ENCODE results near the gene PRSS53. TPM values are rescaled to one million over a fixed set of nuclear protein-coding genes. Genes with fewer than 3 reads are reported as not detected.
"Not testable (repeated sequence)": the region's sequence is repeated elsewhere in the genome, so short reads cannot be mapped to it uniquely, and the experiment has no call there.

The PRSS53 gene
- total RNA-seq, 1 donor from 2014 or later: 4.9 TPM

GRCh38 chr16:31108794-31109558 is 20.2 kb upstream of the PRSS53 start:
- no peak for TF ChIP-seq CTCF (IDR thresholded peaks at IDR 0.05; ENCODE audit: unreplicated experiment)
- Mint-ChIP-seq H3K27me3 (ENCODE audit: low read depth) (no peaks in the 10 kb centered on the region), H3K4me3 (peak overlapping the region; percentile 71), H3K4me1 (peaks cover 6% of the 10 kb centered on the region), H3K36me3 (peaks cover 19% of the 10 kb centered on the region), H3K9me3 (no peaks in the 10 kb centered on the region), H3K27ac (no peak overlapping the region)
- DNase-seq (ENCODE audit: low spot score in 2 of 2, unreplicated experiment in 2 of 2): no peak

DNA sequence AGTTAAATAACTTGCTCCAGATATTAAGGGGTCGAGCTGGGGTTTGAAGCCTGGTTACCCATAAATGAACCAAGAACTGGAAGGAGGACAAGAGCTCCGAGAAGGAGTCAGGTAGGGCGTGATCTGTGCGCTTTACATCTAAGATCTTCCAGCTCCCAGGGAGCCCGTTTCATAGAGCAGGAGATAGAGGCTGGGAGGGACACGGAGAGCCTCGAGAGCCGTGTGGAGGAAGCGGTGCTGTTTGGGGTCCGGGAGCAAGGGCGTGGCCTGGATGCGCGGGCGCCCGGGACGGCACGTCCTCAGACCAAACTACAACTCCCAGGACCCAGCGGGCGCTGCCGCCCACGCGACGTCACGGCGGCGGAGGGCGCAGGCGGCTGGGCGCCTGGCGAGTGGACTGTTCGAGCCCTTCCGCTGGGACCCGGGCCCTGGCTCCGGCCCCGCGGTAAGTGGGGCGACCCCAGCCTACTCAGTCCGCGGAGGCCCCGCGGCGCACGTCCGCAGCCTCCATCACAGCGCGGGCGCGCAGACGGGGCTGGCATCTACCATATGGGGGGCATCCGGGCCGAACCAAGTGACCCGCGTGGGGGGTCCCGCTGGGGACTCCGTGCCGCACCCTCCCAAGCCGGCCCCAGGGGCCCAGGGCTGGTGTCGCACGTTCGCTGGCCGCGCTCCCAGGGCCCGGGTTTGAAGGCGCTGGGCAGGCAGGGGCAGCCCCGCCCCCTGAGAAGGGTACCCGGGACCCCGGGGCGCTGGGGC is 19.5 kb upstream of the PRSS53 start, which contains the start of gene BCKDK:
Gene BCKDK, plus strand, starts transcription at position 352 of the 759 bp plus-strand sequence. CDS start 838 bp downstream, outside the sequence.
- H3K27me3 Mint-ChIP-seq (ENCODE audit: low read depth): no peaks in the 10 kb centered on the region
- H3K36me3 Mint-ChIP-seq: peaks cover 19% of the 10 kb centered on the region
- DNase-seq (ENCODE audit: low spot score in 2 of 2, unreplicated experiment in 2 of 2): peak in 1 of 2 experiments; percentile 59
- peak within 1 kb of the TSS; percentile 67 for H3K27ac Mint-ChIP-seq
- no peak for TF ChIP-seq CTCF (IDR thresholded peaks at IDR 0.05; ENCODE audit: unreplicated experiment)
- H3K4me1 Mint-ChIP-seq: peaks cover 6% of the 10 kb centered on the region
- H3K4me3 Mint-ChIP-seq: peak within 1 kb of the TSS; percentile 80
- H3K9me3 Mint-ChIP-seq: no peaks in the 10 kb centered on the region

GRCh38 chr16:31107465-31107867 is 18.7 kb upstream of the PRSS53 start:
- Mint-ChIP-seq H3K4me1 (peaks cover 6% of the 10 kb centered on the region), H3K4me3 (peak overlapping the region; percentile 80), H3K9me3 (no peaks in the 10 kb centered on the region), H3K27ac (peak overlapping the region; percentile 67), H3K27me3 (ENCODE audit: low read depth) (no peaks in the 10 kb centered on the region), H3K36me3 (peaks cover 17% of the 10 kb centered on the region)
- DNase-seq (ENCODE audit: low spot score in 2 of 2, unreplicated experiment in 2 of 2): no peak
- TF ChIP-seq CTCF (IDR thresholded peaks at IDR 0.05; ENCODE audit: unreplicated experiment): no peak

DNA sequence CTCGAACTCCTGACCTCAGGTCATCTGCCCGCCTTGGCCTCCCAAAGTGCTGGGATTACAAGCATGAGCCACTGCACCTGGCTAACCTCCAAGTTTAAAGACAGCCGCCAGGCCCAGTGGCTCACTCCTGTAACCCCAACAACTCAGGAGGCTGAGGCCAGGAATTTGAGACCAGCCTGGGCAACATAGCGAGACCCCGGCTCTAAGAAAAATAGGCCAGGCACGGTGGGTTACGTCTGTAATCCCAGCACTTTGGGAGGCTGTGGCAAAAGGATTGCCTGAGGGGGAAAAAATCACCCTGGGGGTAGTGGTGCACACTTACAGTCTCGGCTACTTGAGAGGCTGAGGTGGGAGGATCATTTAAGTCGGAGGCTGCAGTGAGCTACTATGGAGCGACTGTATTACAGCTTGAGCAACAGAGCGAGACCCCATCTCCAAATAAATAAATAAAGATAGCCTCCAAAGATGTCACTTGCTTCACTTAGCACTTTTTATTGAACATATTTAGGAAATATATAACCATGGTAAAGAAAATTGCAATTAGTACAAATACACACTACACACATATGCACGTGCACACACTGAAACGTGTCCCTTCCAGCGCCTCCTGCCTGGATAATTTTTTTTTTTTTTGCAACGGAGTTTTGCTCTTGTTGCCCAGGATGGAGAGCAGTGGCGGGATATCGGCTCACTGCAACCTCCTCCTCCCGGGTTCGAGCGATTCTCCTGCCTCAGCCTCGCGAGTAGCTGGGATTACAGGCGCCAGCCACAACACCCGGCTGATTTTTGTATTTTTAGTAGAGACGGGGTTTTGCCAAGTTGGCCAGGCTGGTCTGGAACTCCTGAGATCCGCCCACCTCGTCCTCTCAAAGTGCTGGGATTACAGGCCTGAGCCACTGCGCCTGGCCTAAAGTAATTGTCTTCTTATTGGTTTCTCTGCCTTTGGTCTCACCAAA is 18.0 kb upstream of the PRSS53 start:
- no peak for TF ChIP-seq CTCF (IDR thresholded peaks at IDR 0.05; ENCODE audit: unreplicated experiment)
- H3K4me1 Mint-ChIP-seq: peaks cover 6% of the 10 kb centered on the region
- no peaks in the 10 kb centered on the region for H3K9me3 Mint-ChIP-seq
- peak overlapping the region; percentile 80 for H3K4me3 Mint-ChIP-seq
- peaks cover 13% of the 10 kb centered on the region for H3K36me3 Mint-ChIP-seq
- H3K27me3 Mint-ChIP-seq (ENCODE audit: low read depth): no peaks in the 10 kb centered on the region
- no peak for DNase-seq (ENCODE audit: low spot score in 2 of 2, unreplicated experiment in 2 of 2)
- H3K27ac Mint-ChIP-seq: no peak overlapping the region

- no peak overlapping the region for H3K4me3 Mint-ChIP-seq
- H3K27me3 Mint-ChIP-seq (ENCODE audit: low read depth): no peaks in the 10 kb centered on the region
- no peak overlapping the region for H3K27ac Mint-ChIP-seq
- peak; percentile 82 for TF ChIP-seq CTCF (IDR thresholded peaks at IDR 0.05; ENCODE audit: unreplicated experiment)
- peaks cover 9% of the 10 kb centered on the region for H3K36me3 Mint-ChIP-seq
- peaks cover 6% of the 10 kb centered on the region for H3K4me1 Mint-ChIP-seq
- H3K9me3 Mint-ChIP-seq: no peaks in the 10 kb centered on the region
- DNase-seq (ENCODE audit: low spot score in 2 of 2, unreplicated experiment in 2 of 2): peak in 1 of 2 experiments; percentile 77
These were observed 17.0 kb upstream of the PRSS53 start for GRCh38 chr16:31105677-31106213.

DNA sequence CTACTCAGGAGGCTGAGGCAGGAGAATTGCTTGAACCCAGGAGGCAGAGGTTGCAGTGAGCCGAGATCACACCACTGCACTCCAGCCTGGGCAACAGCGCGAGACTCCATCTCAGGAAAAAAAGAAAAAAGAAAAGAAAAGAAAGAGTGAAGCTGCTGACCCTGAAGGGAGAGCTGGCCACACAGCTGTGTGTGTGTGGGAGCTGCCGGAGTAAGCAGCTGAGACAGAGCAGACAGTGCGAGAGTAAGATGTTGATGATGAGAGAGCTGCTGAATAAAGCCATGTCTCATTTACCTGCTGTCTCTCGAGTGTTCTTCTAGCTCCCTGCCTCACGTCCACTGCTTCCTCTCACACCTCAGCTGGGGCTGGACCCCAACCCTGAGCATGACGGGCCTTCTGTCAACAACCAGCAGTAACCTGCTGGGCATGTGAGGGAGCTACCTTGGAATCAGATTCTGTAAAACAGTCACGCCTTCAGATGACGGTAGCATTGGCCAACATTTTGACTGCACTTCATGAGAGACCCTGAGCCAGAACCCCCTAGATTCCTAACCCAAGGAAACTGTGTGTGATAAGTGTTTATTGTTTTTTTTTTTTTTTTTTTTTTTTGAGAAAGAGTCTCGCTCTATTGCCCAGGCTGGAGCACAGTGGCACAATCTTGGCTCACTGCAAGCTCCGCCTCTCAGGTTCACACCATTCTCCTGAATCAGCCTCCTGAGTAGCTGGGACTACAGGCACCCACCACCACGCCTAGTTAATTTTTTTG is 12.3 kb upstream of the PRSS53 start:
- not testable (repeated sequence) for DNase-seq (ENCODE audit: low spot score in 2 of 2, unreplicated experiment in 2 of 2); H3K27ac Mint-ChIP-seq; H3K36me3 Mint-ChIP-seq; H3K9me3 Mint-ChIP-seq; H3K27me3 Mint-ChIP-seq (ENCODE audit: low read depth); H3K4me1 Mint-ChIP-seq; H3K4me3 Mint-ChIP-seq
